H1 (cell line): ENCODE results near the gene TMEM272. TPM values are rescaled to one million over a fixed set of nuclear protein-coding genes. Genes with fewer than 3 reads are reported as not detected.

Source experiments
- CTCF ChIA-PET: fragments of 300-600 bp; sonication (Branson Sonifier 250); formaldehyde crosslinking; loops from one replicate; lab custom pipeline; 2021; ENCODE audit not compliant: partially characterized antibody; lab: Charles Lee
- POLR2A ChIA-PET: fragments of 300-600 bp; sonication (Branson Sonifier 250); formaldehyde crosslinking; loops from one replicate; lab custom pipeline; 2021; ENCODE audit warnings: inconsistent platforms; ENCODE audit not compliant: partially characterized antibody; lab: Charles Lee
- DNase-seq, 2 experiments: peaks; one replicate each; pipeline versions ENCODE4 v3.0.0 to v3.0.0-alpha.2; 2010 to 2022; ENCODE audit warnings: low spot score in 2 of 2, low read depth in 1 of 2, mixed read lengths in 1 of 2
- FAIRE-seq: peaks from 2 replicates; lab custom pipeline; 2011; peaks lifted over from hg19 to GRCh38; lab: Jason Lieb, UNC
- H2AFZ ChIP-seq: 2 replicates; pipeline ENCODE4 v1.8.1; 2012; ENCODE audit warnings: low read length, inconsistent platforms
- H2AK5ac ChIP-seq: 2 replicates; pipeline ENCODE4 v1.6.1; 2013; ENCODE audit warnings: low read depth, low read length
- H2BK120ac ChIP-seq: replicated peaks from 2 replicates; pipeline ENCODE3; 2013; ENCODE audit warnings: low read depth, low read length, inconsistent platforms
- H2BK12ac ChIP-seq: 2 replicates; pipeline ENCODE4 v1.6.1; 2013; ENCODE audit warnings: low read depth, low read length
- H2BK15ac ChIP-seq: 2 replicates; pipeline ENCODE4 v1.6.1; 2013; ENCODE audit warnings: low read length
- H2BK20ac ChIP-seq: 2 replicates; pipeline ENCODE4 v1.6.1; 2013; ENCODE audit warnings: low read length
- H2BK5ac ChIP-seq: 2 replicates; pipeline ENCODE4 v1.6.1; 2013; ENCODE audit warnings: low read depth, low read length
- H3K14ac ChIP-seq: 2 replicates; pipeline ENCODE4 v1.6.1; 2013; ENCODE audit warnings: inconsistent platforms; ENCODE audit not compliant: insufficient read length
- H3K18ac ChIP-seq: 2 replicates; pipeline ENCODE4 v1.6.1; 2013; ENCODE audit warnings: low read length; ENCODE audit errors: extremely low read depth
- H3K23ac ChIP-seq: 2 replicates; pipeline ENCODE4 v1.6.1; 2013; ENCODE audit warnings: inconsistent platforms; ENCODE audit not compliant: insufficient read length
- H3K23me2 ChIP-seq: 2 replicates; pipeline ENCODE4 v1.6.1; 2013; ENCODE audit warnings: low read depth, low read length
- H3K27ac ChIP-seq: 2 replicates; pipeline ENCODE4 v1.6.1; 2011; ENCODE audit warnings: low read depth, low read length, inconsistent platforms
- H3K27me3 ChIP-seq, 4 experiments: replicated peaks in 1 of 4; 1 replicate in 1 of 4; 2 replicates in 3 of 4; pipeline versions ENCODE4 v1.6.1 to v1.8.1; 2011 to 2013; ENCODE audit warnings: low read length in 3 of 4, mild to moderate bottlenecking in 3 of 4, inconsistent platforms in 2 of 4, mixed read lengths in 2 of 4, moderate library complexity in 1 of 4; ENCODE audit not compliant: control insufficient read depth in 3 of 4, insufficient read depth in 3 of 4; ENCODE audit errors: extremely low read depth in 1 of 4
- H3K36me3 ChIP-seq, 4 experiments: 2 replicates each; pipeline versions ENCODE4 v1.6.1 to v1.8.1; 2011 to 2013; ENCODE audit warnings: mild to moderate bottlenecking in 4 of 4, low read length in 3 of 4, moderate library complexity in 2 of 4, control low read depth in 1 of 4, inconsistent platforms in 1 of 4; ENCODE audit not compliant: insufficient read depth in 4 of 4, control insufficient read depth in 2 of 4
- H3K4ac ChIP-seq: replicated peaks from 2 replicates; pipeline ENCODE3; 2013; ENCODE audit warnings: low read length, low read depth, mixed read lengths, inconsistent platforms; ENCODE audit not compliant: insufficient read length
- H3K4me1 ChIP-seq, 4 experiments: replicated peaks in 1 of 4; 1 replicate in 1 of 4; 2 replicates in 3 of 4; pipeline versions ENCODE4 v1.6.1 to v1.8.1; 2011 to 2013; ENCODE audit warnings: low read length in 3 of 4, inconsistent platforms in 2 of 4, mixed read lengths in 1 of 4; ENCODE audit not compliant: insufficient read depth in 4 of 4, control insufficient read depth in 3 of 4
- H3K4me2 ChIP-seq, 2 experiments: 2 replicates each; pipeline versions ENCODE4 v1.6.1 to v1.8.1; 2011 to 2013; ENCODE audit warnings: low read depth in 2 of 2, low read length in 2 of 2, control low read depth in 1 of 2, inconsistent platforms in 1 of 2, mild to moderate bottlenecking in 1 of 2; ENCODE audit not compliant: insufficient read depth in 1 of 2
- H3K4me3 ChIP-seq, 4 experiments: fragments of 200-600, 300-600 bp in 1 of 4; sonication (generic), shearing (Covaris generic), sonication (Bioruptor Twin) in 1 of 4; 2 replicates each; pipeline versions ENCODE4 v1.5.1 to v1.8.1; 2011 to 2016; ENCODE audit warnings: low read length in 4 of 4, low read depth in 3 of 4, control low read depth in 2 of 4, inconsistent platforms in 2 of 4, mild to moderate bottlenecking in 2 of 4, mixed read lengths in 1 of 4, moderate library complexity in 1 of 4; ENCODE audit not compliant: insufficient read depth in 2 of 4; ENCODE audit errors: extremely low read depth in 1 of 4
- H3K56ac ChIP-seq: replicated peaks from 2 replicates; pipeline ENCODE3; 2013; ENCODE audit warnings: low read depth, mild to moderate bottlenecking, mixed read lengths, low read length, inconsistent platforms; ENCODE audit not compliant: insufficient read length
- H3K79me1 ChIP-seq: 2 replicates; pipeline ENCODE4 v1.6.1; 2013; ENCODE audit warnings: low read depth, low read length, control low read depth
- H3K79me2 ChIP-seq, 2 experiments: 2 replicates each; pipeline versions ENCODE4 v1.6.1 to v1.8.1; 2012 to 2013; ENCODE audit warnings: low read length in 2 of 2, mild to moderate bottlenecking in 2 of 2, inconsistent platforms in 1 of 2; ENCODE audit not compliant: insufficient read depth in 2 of 2, control insufficient read depth in 1 of 2
- H3K9ac ChIP-seq, 4 experiments: replicated peaks in 1 of 4; 1 replicate in 1 of 4; 2 replicates in 3 of 4; pipeline versions ENCODE4 v1.6.1 to v1.8.1; 2011 to 2013; ENCODE audit warnings: low read depth in 3 of 4, low read length in 3 of 4, control low read depth in 2 of 4, mild to moderate bottlenecking in 2 of 4, moderate library complexity in 2 of 4, inconsistent platforms in 1 of 4; ENCODE audit errors: extremely low read depth in 1 of 4
- H3K9me3 ChIP-seq, 2 experiments: 2 replicates each; pipeline versions ENCODE4 v1.6.1 to v1.8.1; 2012 to 2013; ENCODE audit warnings: mild to moderate bottlenecking in 2 of 2, moderate library complexity in 2 of 2, control low read depth in 1 of 2, inconsistent platforms in 1 of 2, low read depth in 1 of 2, low read length in 1 of 2, mixed read lengths in 1 of 2; ENCODE audit not compliant: insufficient read depth in 2 of 2
- H4K20me1 ChIP-seq, 2 experiments: replicated peaks in 1 of 2; 2 replicates each; pipeline versions ENCODE3 to v1.8.1; 2011 to 2013; ENCODE audit warnings: inconsistent platforms in 2 of 2, low read length in 2 of 2, mild to moderate bottlenecking in 1 of 2; ENCODE audit not compliant: insufficient read depth in 2 of 2, control insufficient read depth in 1 of 2
- H4K5ac ChIP-seq: 2 replicates; pipeline ENCODE4 v1.6.1; 2013; ENCODE audit warnings: low read length, low read depth, mixed read lengths, inconsistent platforms; ENCODE audit not compliant: insufficient read length
- H4K8ac ChIP-seq: 2 replicates; pipeline ENCODE4 v1.8.0; 2013; ENCODE audit warnings: mild to moderate bottlenecking, moderate library complexity, low read length, inconsistent platforms; ENCODE audit not compliant: insufficient read depth; ENCODE audit errors: extremely low read depth
- H4K91ac ChIP-seq: replicated peaks from 2 replicates; pipeline ENCODE3; 2013; ENCODE audit warnings: low read length, mixed read lengths, inconsistent platforms; ENCODE audit not compliant: insufficient read length
- ATF3 ChIP-seq: IDR thresholded peaks from 2 replicates; pipeline ENCODE4 v1.6.1; 2011; ENCODE audit warnings: low read depth, mild to moderate bottlenecking, low read length; ENCODE audit not compliant: insufficient read depth
- BRCA1 ChIP-seq: IDR thresholded peaks from 2 replicates; pipeline ENCODE4 v1.6.1; 2012; ENCODE audit warnings: low read depth, low read length, improper control_type of control experiment
- CHD2 ChIP-seq: IDR thresholded peaks from 2 replicates; pipeline ENCODE4 v1.6.1; 2012; ENCODE audit warnings: low read length, improper control_type of control experiment
- JUND ChIP-seq: IDR thresholded peaks from 2 replicates; pipeline ENCODE4 v1.6.1; 2011; ENCODE audit warnings: mild to moderate bottlenecking, improper control_type of control experiment, low read length
- KDM1A ChIP-seq: fragments of 200-600, 300-600 bp; sonication (generic); IDR thresholded peaks from 2 replicates; pipeline ENCODE4 v1.7.1; 2016; ENCODE audit warnings: mild to moderate bottlenecking, low read length, borderline replicate concordance
- NANOG ChIP-seq: IDR thresholded peaks from 2 replicates; pipeline ENCODE4 v1.6.1; 2011; ENCODE audit warnings: low read length, low read depth, mild to moderate bottlenecking, inconsistent platforms; ENCODE audit not compliant: insufficient read depth, poor library complexity, severe bottlenecking
- NRF1 ChIP-seq: IDR thresholded peaks from 2 replicates; pipeline ENCODE4 v1.6.1; 2011; ENCODE audit warnings: mild to moderate bottlenecking, low read depth, low read length, improper control_type of control experiment
- POLR2A ChIP-seq, 2 experiments: IDR thresholded peaks; 1 replicate in 1 of 2; 2 replicates in 1 of 2; pipeline ENCODE4 v1.6.1; 2011; ENCODE audit warnings: low read depth in 2 of 2, low read length in 2 of 2, mild to moderate bottlenecking in 2 of 2; ENCODE audit errors: control extremely low read depth in 1 of 2
- SP1 ChIP-seq: IDR thresholded peaks from 2 replicates; pipeline ENCODE4 v1.6.1; 2011; ENCODE audit warnings: low read depth, low read length
- SUZ12 ChIP-seq: fragments of 200-600 bp; sonication (generic); IDR thresholded peaks from 2 replicates; pipeline ENCODE4 v1.6.1; 2012; ENCODE audit warnings: mild to moderate bottlenecking, inconsistent platforms, low read length, moderate library complexity, mixed read lengths
- USF2 ChIP-seq: IDR thresholded peaks from 2 replicates; pipeline ENCODE4 v1.6.1; 2011; ENCODE audit warnings: low read length, improper control_type of control experiment
- WGBS, 2 experiments: shearing (Covaris generic) in 1 of 2; methylation state at CpG; one replicate each; pipeline versions ENCODE4 v1.1.6 to v1.1.7; 2013 to 2015; ENCODE audit warnings: low lambda C conversion rate in 2 of 2, mixed read lengths in 2 of 2, inconsistent platforms in 1 of 2, low coverage in 1 of 2, missing lambda C conversion rate in 1 of 2; ENCODE audit not compliant: insufficient replicate concordance in 2 of 2, insufficient coverage in 1 of 2, insufficient read length in 1 of 2; ENCODE audit errors: extremely low coverage in 1 of 2, missing lambda C conversion rate in 1 of 2; 5-methylcytosine and 5-hydroxymethylcytosine counted together
- polyA plus RNA-seq, 7 experiments: library from polyadenylated mRNA; depleted of rRNA in 3 of 7; stranded (reverse) in 5 of 7; unstranded in 2 of 7; fragments of >200 nt in 5 of 7; fragments of 200-250 nt in 2 of 7; gene quantifications; 1 replicate in 5 of 7; 2 replicates in 1 of 7; 4 replicates in 1 of 7; pipeline versions ENCODE4 v1.2.1 to v1.2.3, GENCODE V29; 2011 to 2013; ENCODE audit warnings: missing spikeins in 2 of 7, mixed read lengths in 2 of 7
- total RNA-seq: library from RNA; stranded (reverse); fragmentation: NEBNext Ultra II Directional; extraction: Animal tissue kit (Norgen Biotek cat#: 25700); gene quantifications from 2 replicates; pipeline ENCODE4 v1.2.1, GENCODE V29; 2021

TMEM272 gene
- total and polyA plus RNA-seq, 2 of the 8 experiments (the other 6 are each of a cell fraction or from before 2014, with no cell fraction given), result 0.05 TPM; not detected in 1

DNA sequence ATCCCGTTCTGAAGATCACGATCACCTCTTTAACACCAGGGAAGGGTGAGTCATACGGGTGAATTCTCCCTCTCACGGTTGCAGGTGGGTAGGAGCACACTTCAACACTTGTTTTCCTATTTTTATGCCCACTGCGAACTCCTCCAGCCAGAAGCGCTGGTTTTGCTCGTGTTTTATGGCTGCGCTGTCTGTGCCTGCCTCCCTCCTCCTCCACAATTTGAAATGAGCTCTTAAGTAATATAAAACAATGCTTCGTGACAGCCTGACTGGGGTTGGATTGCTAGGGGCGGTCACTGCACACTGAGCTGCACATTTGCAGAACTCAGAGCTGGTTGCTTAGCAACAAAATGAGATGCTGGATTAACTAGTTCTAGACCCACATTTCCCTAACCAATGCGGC, 29.7 kb upstream of the TMEM272 start:
- Histone ChIP-seq H2AFZ (no peak overlapping the region), H3K4ac (no peak overlapping the region), H3K18ac (no peak overlapping the region), H3K36me3 (no peaks in the 10 kb centered on the region), H2BK15ac (no peak overlapping the region), H3K79me2 (no peaks in the 10 kb centered on the region), H3K79me1 (no peaks in the 10 kb centered on the region), H2BK20ac (no peak overlapping the region), H4K20me1 (no peaks in the 10 kb centered on the region), H4K8ac (no peak overlapping the region), H2BK5ac (no peak overlapping the region), H2AK5ac (no peak overlapping the region), H3K27ac (no peak overlapping the region), H3K27me3 (no peaks in the 10 kb centered on the region; a peak in 1 of 7 replicates), H4K91ac (no peak overlapping the region), H3K14ac (no peak overlapping the region), H3K9ac (no peak overlapping the region), H2BK120ac (no peak overlapping the region), H4K5ac (no peak overlapping the region), H3K4me1 (no peaks in the 10 kb centered on the region), H3K23ac (no peak overlapping the region), H3K9me3 (no peaks in the 10 kb centered on the region), H3K4me3 (no peak overlapping the region), H2BK12ac (no peak overlapping the region), H3K23me2 (no peaks in the 10 kb centered on the region; the same call in 1 of the 2 replicates), H3K56ac (no peak overlapping the region), H3K4me2 (no peak overlapping the region)
- 90% methylated on average over 11 of the region's 11 CpGs; no CpG with 5 or more reads in 1 of the 2 experiments for WGBS, 2 experiments
- DNase-seq (no peak), FAIRE-seq (no peak)
- ChIA-PET CTCF (interaction anchor here (0.6 to 1.4 kb wide), 4 partner anchors 8 to 257 kb away, joined by 3 to 4 read pairs (median 3); no protein-coding TSS in a partner anchor), POLR2A (no interaction called here)
- no peak for TF ChIP-seq BRCA1
- no peak for TF ChIP-seq USF2
- TF ChIP-seq SUZ12, result no peak
- no peak for TF ChIP-seq SP1
- no peak for TF ChIP-seq POLR2A (IDR thresholded peaks at IDR 0.05; ENCODE audit: control extremely low read depth in 1 of 2, low read depth in 2 of 2, low read length in 2 of 2)
- no peak for TF ChIP-seq CHD2
- no peak for TF ChIP-seq NRF1
- TF ChIP-seq ATF3, result no peak
- no peak for TF ChIP-seq NANOG
- TF ChIP-seq KDM1A, result no peak
- no peak for TF ChIP-seq JUND
